Measurements from ENCODE around the gene UQCR10.

DNA sequence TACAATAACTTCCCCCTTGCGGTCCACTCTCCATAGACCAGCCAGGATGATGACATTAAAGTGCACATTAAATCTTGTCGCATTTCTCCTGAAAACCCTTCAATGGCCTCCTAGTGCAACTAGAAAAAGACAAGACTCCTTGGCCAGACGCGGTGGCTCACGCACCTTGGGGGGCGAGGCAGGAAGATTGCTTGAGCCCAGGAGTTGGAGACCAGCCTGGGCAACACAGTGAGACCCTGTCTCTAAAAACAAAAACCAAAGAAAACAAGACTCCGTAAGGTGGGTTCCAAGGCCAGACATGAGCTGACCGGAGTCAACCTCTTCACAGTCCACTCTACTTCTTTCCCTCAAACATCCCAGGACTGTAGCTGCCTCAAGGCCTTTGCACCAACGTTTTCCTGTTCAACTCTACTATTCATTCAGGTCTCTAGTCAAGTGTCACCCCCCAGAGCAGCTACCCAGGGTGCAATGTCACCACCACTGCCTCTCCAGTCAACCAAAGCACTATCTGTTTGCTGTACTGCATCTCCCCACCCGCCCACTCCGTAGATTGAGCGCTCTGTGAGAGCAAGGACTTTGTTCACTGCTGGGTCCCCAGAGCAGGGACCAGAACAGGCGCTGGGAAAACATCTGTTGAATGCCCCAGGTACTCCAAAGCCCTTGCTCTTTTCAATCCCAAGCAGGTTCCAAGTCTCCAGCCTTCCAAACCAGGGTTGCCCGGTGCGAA lies 1.1 kb upstream of the UQCR10 start:
- TF ChIP-seq, protein P1, sequence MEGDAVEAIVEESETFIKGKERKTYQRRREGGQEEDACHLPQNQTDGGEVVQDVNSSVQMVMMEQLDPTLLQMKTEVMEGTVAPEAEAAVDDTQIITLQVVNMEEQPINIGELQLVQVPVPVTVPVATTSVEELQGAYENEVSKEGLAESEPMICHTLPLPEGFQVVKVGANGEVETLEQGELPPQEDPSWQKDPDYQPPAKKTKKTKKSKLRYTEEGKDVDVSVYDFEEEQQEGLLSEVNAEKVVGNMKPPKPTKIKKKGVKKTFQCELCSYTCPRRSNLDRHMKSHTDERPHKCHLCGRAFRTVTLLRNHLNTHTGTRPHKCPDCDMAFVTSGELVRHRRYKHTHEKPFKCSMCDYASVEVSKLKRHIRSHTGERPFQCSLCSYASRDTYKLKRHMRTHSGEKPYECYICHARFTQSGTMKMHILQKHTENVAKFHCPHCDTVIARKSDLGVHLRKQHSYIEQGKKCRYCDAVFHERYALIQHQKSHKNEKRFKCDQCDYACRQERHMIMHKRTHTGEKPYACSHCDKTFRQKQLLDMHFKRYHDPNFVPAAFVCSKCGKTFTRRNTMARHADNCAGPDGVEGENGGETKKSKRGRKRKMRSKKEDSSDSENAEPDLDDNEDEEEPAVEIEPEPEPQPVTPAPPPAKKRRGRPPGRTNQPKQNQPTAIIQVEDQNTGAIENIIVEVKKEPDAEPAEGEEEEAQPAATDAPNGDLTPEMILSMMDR (IDR thresholded peaks at IDR 0.05): no peak
- no peak for TF ChIP-seq POLR2A (IDR thresholded peaks at IDR 0.05)

Measured in heart left ventricle (tissue), 13 donors.